Activated CD8-positive, alpha-beta memory T cell treated with anti-CD3 and anti-CD28 coated beads, Interleukin-2, amount 10 ng/mL, durations not matched to agents 7 days and 5 days (primary cell): ENCODE measurements around the gene TMEM240. TPM values are rescaled to one million over a fixed set of nuclear protein-coding genes. Genes with fewer than 3 reads are reported as not detected.

Experiments used
- ATAC-seq: fragments of 150-1000 bp; cut with Tn5 transposase; one replicate; pipeline ENCODE4 v1.10.0; 2021; ENCODE audit warnings: moderate library complexity
- CTCF ChIA-PET: fragments of 350-600 bp; sonication (Branson Sonifier 250); formaldehyde crosslinking; loops from one replicate; lab custom pipeline; 2021; ENCODE audit warnings: antibody characterized with exemption; lab: Charles Lee
- DNase-seq: peaks from one replicate; pipeline ENCODE4 v3.0.0-alpha.2; 2020
- H3K27ac Mint-ChIP-seq: one replicate; pipeline ENCODE4 v1.8.0; 2021; ENCODE audit warnings: mild to moderate bottlenecking, mixed read lengths
- H3K27me3 Mint-ChIP-seq: one replicate; pipeline ENCODE4 v1.8.0; 2021; ENCODE audit warnings: mixed read lengths
- H3K36me3 Mint-ChIP-seq: one replicate; pipeline ENCODE4 v1.8.0; 2021; ENCODE audit warnings: mild to moderate bottlenecking, mixed read lengths
- H3K4me1 Mint-ChIP-seq: one replicate; pipeline ENCODE4 v1.8.0; 2021; ENCODE audit warnings: mixed read lengths
- H3K4me3 Mint-ChIP-seq: one replicate; pipeline ENCODE4 v1.8.0; 2021; ENCODE audit warnings: mild to moderate bottlenecking, moderate library complexity, mixed read lengths
- H3K9me3 Mint-ChIP-seq: one replicate; pipeline ENCODE4 v1.8.0; 2022; ENCODE audit warnings: low read depth, mixed read lengths
- total RNA-seq, 2 experiments: library from RNA; stranded (reverse); gene quantifications; one replicate each; pipeline ENCODE4 v1.2.3, GENCODE V29; 2021

Gene TMEM240
- under 1 TPM; 0.38 to 0.61 TPM for total RNA-seq

DNA sequence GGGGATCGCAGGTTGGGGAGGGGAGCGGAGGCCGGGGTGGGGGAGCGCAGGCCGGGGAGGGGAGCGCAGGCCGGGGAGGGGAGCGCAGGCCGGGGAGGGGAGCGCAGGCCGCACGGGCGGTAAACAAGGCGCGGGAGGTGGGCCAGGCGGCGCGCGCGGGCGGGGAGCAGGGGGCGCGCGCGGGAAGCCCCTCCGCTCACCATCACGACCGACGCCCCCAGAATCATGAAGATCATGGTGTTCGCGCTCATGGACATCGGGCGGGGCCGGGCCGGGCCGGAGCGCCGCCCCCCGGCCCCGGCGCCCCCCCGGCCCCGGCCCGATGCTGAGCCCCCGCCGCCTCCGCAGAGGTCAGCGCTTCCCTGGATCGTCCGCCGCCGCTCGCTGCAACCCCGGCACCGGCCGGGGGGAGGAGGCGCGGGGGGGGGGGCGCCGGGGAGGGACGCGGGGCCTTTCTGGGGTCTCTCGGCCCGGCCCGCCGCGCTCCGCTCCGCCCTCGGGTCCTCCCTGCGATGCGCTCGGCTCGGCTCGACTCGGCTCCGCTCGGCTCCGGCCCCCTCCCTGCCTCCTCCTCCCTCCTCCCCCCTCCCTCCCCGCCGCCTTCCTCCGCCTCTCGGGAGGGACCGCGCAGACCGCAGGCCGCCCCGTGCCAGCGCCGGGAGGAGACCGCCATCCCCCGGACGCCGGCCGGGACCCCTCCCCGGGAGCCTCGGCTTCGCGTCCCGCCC, at the start of gene TMEM240:
TMEM240 (minus strand) TSS at position 535 of the 728 bp plus-strand sequence; CDS start at position 257, 278 bp downstream.
- DNase-seq: peak; percentile 55
- no peaks in the 10 kb centered on the region for H3K4me1 Mint-ChIP-seq
- H3K27ac Mint-ChIP-seq: no peak within 1 kb of the TSS
- no peaks in the 10 kb centered on the region for H3K9me3 Mint-ChIP-seq
- no peaks in the 10 kb centered on the region for H3K27me3 Mint-ChIP-seq
- CTCF ChIA-PET: no interaction called here
- ATAC-seq: peak; percentile 50
- peaks cover 5% of the 10 kb centered on the region for H3K36me3 Mint-ChIP-seq
- no peak within 1 kb of the TSS for H3K4me3 Mint-ChIP-seq

DNA sequence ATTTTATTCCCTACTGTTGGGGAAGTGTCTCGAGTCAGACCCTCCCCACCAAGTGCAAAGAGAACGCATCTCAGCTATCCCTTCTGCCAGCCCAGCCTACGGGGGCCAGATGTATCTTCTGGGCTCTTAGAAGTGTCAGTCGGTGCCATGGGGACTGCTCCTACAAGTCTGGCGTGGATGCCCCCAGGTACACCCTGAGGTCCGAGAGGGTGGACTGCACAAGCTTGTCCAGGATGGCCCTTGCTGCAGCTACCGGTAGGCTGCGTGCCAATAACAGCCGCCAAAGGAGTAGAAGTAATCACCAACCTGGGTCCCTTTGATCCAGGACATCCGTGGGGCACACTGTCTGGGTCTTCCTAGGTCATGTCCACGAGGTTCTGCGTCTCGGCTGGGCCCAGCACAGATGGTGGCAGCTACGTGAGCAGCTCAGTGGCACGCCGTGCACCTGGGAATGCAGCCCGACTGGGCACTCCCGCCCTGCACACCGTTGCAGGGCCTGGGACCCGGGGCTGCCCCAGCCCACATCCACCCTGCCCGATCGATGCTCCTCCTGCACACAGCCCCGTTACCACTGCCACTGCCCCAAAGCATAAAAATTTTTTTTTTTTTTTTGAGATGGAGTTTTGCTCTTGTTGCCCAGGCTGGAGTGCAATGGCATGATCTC, 43.1 kb upstream of the TMEM240 start:
- Mint-ChIP-seq H3K9me3 (no peaks in the 10 kb centered on the region), H3K27me3 (peaks cover 29% of the 10 kb centered on the region), H3K36me3 (no peaks in the 10 kb centered on the region), H3K4me1 (peaks cover 4% of the 10 kb centered on the region), H3K27ac (no peak overlapping the region), H3K4me3 (no peak overlapping the region)
- CTCF ChIA-PET: no interaction called here
- DNase-seq (no peak), ATAC-seq (no peak)

DNA sequence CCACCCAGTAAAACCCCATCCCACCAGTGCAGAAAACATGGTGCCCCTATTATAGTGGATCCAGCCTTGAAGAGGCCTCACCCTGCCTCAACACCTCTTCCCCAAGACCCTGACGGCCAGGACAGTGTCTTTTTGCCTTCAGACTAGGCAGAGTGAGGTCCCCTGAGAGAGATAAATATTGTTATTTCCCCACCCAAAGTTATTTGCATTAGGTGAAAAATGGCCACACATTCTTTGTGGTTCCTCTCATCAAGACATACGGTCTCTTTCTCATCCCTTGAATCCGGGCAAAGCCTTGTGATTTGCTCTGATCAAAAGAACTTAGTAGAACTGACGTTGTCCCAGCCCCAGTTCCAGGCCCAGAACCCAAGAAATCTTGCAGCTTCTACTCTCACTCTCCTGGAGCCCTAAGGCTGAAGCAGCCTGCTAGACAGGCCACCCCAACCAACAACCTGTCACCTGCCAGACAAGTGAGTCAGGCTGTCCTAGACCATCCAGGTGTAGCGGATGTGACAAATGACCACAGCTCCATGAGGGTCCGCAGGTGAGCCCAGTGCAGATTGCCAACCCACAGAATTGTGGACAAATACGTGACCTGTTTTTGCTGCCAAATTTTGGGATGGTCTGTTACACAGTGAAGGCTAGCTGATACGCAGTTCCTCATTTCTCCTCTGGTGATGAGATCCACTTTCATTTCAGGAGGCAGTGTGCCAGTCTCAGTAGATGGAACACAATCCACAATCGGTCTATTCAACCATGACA, 42.3 kb upstream of the TMEM240 start:
- CTCF ChIA-PET: no interaction called here
- DNase-seq (no peak), ATAC-seq (no peak)
- no peak overlapping the region for H3K4me3 Mint-ChIP-seq
- H3K36me3 Mint-ChIP-seq: no peaks in the 10 kb centered on the region
- no peaks in the 10 kb centered on the region for H3K9me3 Mint-ChIP-seq
- no peak overlapping the region for H3K27ac Mint-ChIP-seq
- peaks cover 32% of the 10 kb centered on the region for H3K27me3 Mint-ChIP-seq
- peaks cover 4% of the 10 kb centered on the region for H3K4me1 Mint-ChIP-seq

DNA sequence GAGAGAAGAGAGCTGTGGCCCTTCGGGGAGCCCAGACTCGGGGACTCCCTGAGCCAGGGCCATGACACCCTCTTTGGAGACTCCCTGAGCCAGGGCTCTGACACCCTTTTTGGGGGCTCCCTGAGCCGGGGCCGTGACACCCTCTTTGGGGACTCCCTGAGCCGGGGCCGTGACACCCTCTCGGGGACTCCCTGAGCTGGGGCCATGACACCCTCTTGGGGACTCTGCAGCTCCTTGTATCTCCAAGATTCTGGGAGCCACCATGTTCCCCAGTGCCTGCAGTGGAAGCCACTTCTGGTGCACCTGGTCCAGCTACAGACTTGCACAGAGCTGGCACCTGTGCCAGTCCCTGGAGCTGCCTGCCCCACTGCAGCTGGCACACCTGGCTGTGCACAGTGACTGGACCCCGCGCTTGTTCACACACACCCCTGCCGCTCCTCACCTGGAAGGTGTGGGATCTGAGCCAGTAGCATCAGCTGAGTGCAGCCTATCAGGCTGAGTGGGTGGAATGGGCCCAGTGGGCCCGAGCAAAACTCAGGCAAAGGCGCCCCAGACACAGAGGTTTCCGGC, 38.0 kb upstream of the TMEM240 start:
- DNase-seq (no peak), ATAC-seq (no peak)
- H3K4me3 Mint-ChIP-seq: no peak overlapping the region
- peaks cover 25% of the 10 kb centered on the region for H3K27me3 Mint-ChIP-seq
- peaks cover 4% of the 10 kb centered on the region for H3K36me3 Mint-ChIP-seq
- CTCF ChIA-PET: interaction anchor here (1.7 kb wide), 1 partner anchor 327 kb away, joined by 4 read pairs; no protein-coding TSS in a partner anchor
- peaks cover 12% of the 10 kb centered on the region for H3K4me1 Mint-ChIP-seq
- H3K27ac Mint-ChIP-seq: no peak overlapping the region
- H3K9me3 Mint-ChIP-seq: no peaks in the 10 kb centered on the region

DNA sequence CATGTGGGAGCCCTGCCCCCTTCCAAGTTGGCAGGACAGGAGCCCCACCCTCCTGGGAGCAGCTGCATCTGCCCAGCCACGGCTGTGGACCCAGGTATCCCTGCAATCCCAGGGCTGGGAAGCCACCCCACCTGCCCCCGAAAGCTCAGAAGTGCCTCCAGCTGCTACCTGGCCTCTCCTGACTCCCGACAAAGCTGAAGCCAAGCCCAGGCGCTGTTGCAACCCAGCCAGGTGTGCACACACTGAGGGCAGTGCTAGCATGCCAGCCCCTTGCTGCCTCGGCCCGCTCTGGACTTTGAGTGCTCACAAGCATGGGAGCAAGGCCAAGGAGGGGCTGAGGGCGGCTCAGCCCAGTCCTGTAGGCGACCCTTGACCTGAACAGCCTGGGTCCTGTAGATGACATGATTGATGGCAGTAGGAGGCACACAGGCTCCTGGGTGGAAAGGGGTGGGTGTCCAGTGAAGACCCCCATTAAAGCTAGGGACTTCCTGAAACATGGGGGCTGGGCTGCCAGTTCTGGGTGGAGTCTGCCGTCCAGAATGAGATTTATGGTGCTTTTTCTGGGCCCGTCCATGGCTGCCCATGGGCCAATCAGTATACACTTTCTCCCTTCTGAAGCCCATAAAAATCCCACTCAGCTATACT, 37.1 kb upstream of the TMEM240 start:
- CTCF ChIA-PET: interaction anchor here (1.7 kb wide), 1 partner anchor 328 kb away, joined by 4 read pairs; no protein-coding TSS in a partner anchor
- no peak for DNase-seq

DNA sequence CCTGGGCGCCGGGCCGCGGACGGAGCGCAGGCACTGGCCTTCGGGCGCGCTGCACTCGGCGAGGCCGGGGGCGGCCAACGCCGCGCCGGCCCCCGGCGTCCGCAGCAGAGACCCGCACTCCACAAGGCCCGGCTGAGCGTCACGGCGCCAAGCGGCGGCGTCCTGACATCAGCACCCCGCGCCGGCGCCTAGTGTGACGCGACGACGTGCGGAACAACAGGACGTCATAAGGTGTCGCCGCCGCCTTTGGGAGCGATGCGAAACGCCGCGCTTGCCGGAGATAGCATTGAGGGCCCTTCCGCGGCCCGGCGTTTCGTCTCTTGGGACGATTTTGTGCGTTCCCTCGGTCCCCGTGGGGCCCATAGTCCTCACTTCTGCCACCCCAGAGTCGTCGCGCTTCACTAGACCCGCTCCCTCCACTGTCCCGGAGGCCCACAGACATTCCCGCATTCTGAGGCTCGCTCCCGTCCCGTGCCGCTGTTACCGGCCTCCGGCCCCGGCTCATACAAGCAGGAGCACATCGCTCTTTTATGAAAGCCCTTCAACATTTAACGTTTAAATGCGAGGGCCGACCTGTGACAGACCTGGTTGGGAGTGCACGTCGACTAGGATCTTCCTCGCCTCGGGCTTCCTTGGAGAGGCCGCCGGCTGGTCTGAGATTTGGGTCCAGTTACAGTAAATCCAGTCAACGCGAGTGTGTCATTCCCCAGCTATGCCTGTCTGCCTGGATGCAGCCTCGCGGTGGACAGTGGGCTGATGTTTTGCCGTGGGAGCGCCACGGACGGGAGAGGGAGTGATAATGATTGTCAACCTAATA, 34.5 kb upstream of the TMEM240 start, which contains the start of gene SSU72:
SSU72 (minus strand) TSS at position 143 of the 817 bp plus-strand sequence. CDS start 306 bp downstream, outside the sequence.
- CTCF ChIA-PET: interaction anchor here (1.0 to 1.1 kb wide), 2 partner anchors 22 to 41 kb away, joined by 3 to 4 read pairs; partner anchors contain the start of gene MIB2

More for the DNA sequence above, 37.1 kb upstream of the TMEM240 start:
- Mint-ChIP-seq H3K4me3 (no peak overlapping the region), H3K27ac (no peak overlapping the region), H3K9me3 (no peaks in the 10 kb centered on the region), H3K36me3 (peaks cover 6% of the 10 kb centered on the region), H3K4me1 (peaks cover 16% of the 10 kb centered on the region), H3K27me3 (peaks cover 22% of the 10 kb centered on the region)
- ATAC-seq: no peak

DNA sequence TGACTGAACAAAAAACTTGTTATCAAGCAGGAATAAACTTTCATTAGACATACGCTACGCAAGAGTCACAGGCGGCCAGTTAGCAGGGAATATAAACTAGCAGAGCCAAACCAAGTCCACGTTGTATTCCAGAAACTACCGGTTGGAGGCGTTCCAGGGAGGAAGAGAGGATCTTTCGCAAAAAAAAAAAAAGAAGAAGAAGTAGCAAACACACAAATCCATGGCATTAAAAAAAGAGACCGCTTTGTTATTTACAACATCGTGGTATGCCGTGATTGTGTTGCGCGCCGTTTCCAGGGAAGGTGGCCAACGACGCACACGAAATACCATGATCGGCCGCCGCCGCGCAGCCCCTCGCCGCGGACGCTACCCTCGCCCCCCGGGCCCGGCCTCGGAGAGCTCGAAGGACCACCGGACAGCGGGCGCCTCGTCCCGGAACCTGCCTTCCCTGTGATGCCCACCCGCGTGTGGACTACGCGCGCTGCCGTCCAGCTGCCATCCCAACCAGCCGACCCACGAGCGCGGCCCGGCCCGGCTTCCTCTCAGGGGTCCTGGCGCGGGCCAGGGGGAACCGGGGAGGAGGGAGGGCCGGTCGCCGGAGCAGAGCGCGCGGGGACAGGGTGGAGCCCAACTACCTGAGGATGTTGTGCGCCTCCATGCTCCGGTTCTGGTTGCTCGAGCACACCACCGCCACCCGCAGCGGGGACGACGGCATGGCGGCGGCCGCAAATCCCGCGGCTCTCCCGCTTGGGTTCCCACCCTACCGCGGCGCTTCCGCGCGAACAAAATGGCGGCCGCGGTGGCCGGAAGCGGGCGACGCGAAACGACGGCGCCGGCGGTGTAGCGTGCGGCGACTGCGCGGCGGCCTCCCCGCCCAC, 33.7 kb upstream of the TMEM240 start:
- H3K27me3 Mint-ChIP-seq: peaks cover 6% of the 10 kb centered on the region

More for the DNA sequence above, 34.5 kb upstream of the TMEM240 start, which contains the start of gene SSU72:
- DNase-seq: peak; percentile 95
- Mint-ChIP-seq H3K36me3 (peaks cover 11% of the 10 kb centered on the region), H3K9me3 (no peaks in the 10 kb centered on the region), H3K4me3 (peak within 1 kb of the TSS; percentile 94), H3K27me3 (peaks cover 8% of the 10 kb centered on the region), H3K4me1 (peaks cover 28% of the 10 kb centered on the region), H3K27ac (peak within 1 kb of the TSS; percentile 98)
- ATAC-seq: peak; percentile 90

DNA sequence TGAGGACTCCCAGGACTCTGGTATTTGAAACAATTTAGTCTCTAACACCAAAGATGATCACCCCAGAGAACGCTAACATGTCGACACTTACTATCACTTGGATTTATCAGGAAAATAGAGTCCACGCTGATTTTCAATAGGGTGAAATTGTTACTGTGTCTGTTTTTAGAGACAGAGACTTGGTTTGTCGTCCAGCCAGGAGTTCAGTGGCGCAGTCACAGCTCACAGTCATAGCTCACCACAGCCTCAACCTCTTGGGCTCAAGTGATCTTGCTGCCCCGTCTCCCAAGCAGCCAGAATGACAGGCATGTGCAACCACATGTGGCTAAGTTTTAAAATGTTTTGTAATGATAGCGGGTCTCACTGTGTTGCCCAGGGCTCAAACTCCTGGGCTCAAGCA, 28.9 kb upstream of the TMEM240 start:
- no peaks in the 10 kb centered on the region for H3K27me3 Mint-ChIP-seq
- DNase-seq (no peak), ATAC-seq (no peak)
- peaks cover 37% of the 10 kb centered on the region for H3K4me1 Mint-ChIP-seq
- H3K9me3 Mint-ChIP-seq: no peaks in the 10 kb centered on the region
- no peak overlapping the region for H3K4me3 Mint-ChIP-seq
- peaks cover 28% of the 10 kb centered on the region for H3K36me3 Mint-ChIP-seq
- CTCF ChIA-PET: interaction anchor here (0.9 kb wide), 1 partner anchor 536 kb away, joined by 3 read pairs; no protein-coding TSS in a partner anchor
- no peak overlapping the region for H3K27ac Mint-ChIP-seq

More for the DNA sequence above, 33.7 kb upstream of the TMEM240 start:
- DNase-seq (peak; percentile 82), ATAC-seq (peak; percentile 81)
- peaks cover 35% of the 10 kb centered on the region for H3K4me1 Mint-ChIP-seq
- H3K4me3 Mint-ChIP-seq: peak overlapping the region; percentile 94
- H3K9me3 Mint-ChIP-seq: no peaks in the 10 kb centered on the region
- peak overlapping the region; percentile 98 for H3K27ac Mint-ChIP-seq
- CTCF ChIA-PET: interaction anchor here (1.0 to 1.1 kb wide), 2 partner anchors 23 to 42 kb away, joined by 3 to 4 read pairs; partner anchors contain the start of gene MIB2
- peaks cover 17% of the 10 kb centered on the region for H3K36me3 Mint-ChIP-seq

DNA sequence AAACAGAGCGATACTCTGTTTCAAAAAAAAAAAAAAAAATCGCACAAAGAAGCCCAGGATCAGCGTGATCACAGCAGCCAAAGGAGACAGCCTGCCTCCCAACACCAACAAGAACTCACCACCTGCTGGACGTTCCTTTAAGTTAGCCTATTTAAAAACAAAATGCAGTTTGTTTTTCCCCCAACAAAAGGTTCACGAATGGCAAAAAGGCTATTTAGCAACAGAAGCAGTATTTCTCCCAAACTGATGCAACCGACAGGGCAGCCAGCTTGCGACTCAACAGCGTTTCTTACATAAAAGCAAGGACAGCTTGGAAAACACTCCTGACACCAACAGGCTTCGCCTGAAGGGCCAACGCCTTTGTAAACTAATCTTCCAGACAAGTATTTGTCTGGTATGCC, 27.5 kb upstream of the TMEM240 start:
- H3K4me1 Mint-ChIP-seq: peaks cover 32% of the 10 kb centered on the region
- H3K27ac Mint-ChIP-seq: no peak overlapping the region
- no peaks in the 10 kb centered on the region for H3K9me3 Mint-ChIP-seq
- no peaks in the 10 kb centered on the region for H3K27me3 Mint-ChIP-seq
- ATAC-seq (no peak), DNase-seq (no peak)
- H3K36me3 Mint-ChIP-seq: peaks cover 31% of the 10 kb centered on the region
- H3K4me3 Mint-ChIP-seq: no peak overlapping the region
- CTCF ChIA-PET: no interaction called here

DNA sequence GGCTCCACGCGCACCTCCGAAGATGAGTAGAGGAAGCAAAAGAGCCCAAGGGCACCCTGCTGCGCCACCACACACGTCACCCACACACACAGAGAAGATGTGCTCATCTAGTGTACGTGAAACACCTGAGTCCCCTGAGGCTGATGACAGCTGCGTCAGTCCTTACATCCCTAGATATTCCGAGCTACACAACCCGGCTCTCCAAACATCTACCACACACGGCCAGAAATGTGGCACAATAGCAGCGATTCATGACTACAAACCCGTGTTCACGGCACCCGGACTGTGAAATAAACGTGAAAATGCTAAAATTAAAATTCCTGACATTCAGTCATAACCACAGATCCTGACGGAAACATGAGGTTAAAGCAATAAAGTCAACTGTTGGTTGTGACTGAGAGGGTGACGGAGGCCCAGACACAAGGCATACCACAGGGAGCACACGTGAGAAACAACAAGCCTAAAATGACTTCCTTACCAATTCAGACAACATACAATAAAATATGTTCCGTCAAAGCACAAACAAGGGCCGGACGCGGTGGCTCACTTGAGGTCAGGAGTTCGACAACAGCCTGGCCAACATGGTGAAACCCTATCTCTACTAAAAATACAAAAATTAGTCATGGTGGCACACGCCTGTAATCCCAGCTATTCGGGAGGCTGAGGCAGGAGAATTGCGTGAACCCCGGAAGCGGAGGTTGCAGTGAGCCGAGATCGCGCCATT, 26.9 kb upstream of the TMEM240 start:
- Mint-ChIP-seq H3K4me3 (no peak overlapping the region), H3K36me3 (peaks cover 33% of the 10 kb centered on the region), H3K4me1 (peaks cover 30% of the 10 kb centered on the region), H3K27ac (no peak overlapping the region), H3K27me3 (no peaks in the 10 kb centered on the region), H3K9me3 (no peaks in the 10 kb centered on the region)
- no peak for ATAC-seq
- CTCF ChIA-PET: no interaction called here
- DNase-seq: no peak
